Amygdala (tissue), 56 donors: ENCODE measurements around the gene IMPG2.

Experiments
- DNase-seq, 56 donors: peaks; one replicate each; lab custom pipeline; 2025; lab: John Stamatoyannopoulos, UW

Gene IMPG2

DNA sequence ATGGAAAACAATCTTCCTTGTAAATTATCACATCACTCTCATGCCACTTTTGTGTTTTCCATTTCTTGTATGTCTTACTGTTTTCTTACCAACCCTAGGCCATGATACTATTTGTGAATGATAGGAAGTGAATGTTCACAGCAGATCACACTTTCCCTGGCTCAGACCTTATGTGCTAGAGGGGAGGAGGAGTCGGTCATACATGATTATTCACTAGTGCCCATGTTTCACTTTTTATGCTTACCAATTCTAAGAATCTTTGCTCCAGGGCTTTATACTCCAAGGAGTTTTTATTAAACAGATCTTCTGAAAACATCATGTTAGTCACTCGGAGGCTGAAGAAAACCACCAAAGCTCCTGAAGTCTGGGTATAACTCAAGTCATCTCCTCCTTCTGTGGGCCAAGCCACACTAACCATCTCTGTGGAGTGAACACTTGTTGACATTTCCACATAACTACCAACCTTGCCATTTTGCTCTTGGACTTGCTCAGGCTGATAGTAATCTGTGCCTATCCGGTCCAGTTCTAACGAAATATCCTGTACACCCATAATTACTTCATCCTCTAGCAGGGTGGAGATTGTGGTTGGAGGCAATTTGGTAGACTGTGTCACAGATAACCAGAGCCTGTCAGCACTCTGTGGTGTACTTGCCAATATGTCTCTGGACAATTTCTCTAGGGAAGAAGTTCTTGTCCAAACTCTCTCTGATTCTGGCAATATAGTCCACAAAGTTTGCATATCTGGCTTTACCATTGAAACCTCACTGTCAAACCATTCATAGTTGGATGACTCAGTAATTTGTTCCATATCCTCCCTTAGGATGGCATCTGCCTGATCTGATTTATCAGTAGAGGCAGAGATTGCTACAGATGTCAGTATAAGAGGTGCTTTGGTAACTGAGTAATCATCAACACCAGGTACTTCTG lies 76.8 kb downstream of the IMPG2 start:
- no peak for DNase-seq

DNA sequence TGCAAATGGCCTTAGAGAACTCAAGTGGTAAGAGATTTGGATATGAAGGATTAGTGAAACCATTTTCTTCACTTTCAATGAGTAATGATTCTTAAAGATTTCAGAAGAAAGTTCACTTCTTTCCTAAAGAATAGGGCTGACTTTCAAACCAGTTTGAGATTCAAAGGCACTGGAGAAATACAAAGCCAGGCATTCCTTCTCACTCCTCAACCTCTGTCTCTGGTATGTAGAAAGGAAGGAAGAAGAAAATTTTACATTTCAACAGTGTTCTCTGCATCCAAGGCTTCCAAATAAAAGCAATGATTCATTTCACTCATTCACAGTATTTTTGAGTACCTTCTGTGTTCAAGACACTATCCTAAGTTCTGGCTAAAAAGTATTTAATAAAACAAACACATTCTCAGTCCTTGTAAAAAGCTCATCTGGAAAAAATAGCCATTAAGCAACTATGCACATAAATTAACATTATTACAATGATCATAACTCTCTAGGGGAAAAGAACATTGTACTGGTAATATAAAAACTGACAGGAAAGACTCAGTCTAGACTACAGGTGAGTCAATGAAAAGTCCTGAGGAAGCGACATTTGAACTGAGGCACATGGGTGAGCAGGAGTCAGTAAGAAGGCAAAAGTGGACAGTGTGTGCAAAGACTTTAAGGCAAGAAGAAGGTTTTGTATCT lies 79.5 kb downstream of the IMPG2 start:
- no peak for DNase-seq

DNA sequence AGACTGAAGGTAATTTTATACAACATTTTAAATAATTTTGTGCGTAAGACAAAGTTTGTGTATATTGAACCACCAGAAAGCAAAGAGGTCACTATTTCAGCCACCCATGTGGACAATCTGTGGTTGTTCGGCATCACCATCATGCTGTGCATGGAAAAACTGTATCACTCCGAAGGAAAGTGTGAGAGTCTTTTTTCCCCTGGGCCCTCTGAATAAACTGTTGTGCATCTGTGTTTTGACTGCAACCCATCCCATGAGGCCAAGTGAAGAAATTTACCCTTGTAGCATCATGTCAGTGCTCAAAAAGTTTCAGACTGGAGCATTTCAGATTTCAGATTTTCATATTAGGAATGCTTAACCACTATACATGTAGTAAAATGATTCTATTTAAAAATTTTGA lies 85.3 kb downstream of the IMPG2 start:
- no peak for DNase-seq

DNA sequence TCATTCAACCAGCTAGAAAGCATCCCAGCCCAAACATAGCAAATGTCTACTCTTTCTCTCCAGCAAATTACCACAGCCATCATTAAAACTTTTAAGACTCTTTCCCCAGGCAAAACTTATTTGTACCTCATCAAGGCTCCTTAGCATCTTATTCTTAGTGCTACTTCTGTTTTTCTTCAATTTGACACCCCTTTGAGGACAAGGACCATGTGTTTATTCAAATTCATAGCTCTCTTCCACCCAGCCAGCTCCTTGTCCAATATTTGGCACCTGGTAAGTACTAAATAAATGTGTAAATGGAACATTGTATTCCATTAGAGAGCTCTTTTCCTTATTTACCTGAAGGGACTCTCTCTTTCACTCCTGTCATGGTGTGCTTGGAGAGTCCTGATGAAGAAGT lies 89.8 kb downstream of the IMPG2 start:
- DNase-seq, result no peak

DNA sequence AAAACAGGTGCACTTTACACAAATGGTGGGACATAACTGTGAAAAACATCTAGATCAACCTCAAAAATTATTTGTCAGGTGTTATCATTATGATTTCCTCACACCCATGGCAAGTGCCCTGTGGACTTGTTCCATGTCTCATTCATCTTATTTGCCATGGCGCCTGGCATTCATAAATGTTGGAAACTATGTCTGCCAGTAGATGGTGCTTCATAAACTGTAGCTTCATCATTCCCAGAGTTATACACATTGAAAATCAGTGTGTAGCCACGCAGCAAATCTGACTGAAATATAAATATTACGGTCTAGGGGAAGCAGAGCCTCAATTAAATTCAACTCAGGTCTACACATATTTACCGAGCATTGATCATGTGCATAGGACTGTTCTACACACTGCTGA lies 90.7 kb downstream of the IMPG2 start:
- DNase-seq, result peak in 1 of 56 donors; percentile 3

DNA sequence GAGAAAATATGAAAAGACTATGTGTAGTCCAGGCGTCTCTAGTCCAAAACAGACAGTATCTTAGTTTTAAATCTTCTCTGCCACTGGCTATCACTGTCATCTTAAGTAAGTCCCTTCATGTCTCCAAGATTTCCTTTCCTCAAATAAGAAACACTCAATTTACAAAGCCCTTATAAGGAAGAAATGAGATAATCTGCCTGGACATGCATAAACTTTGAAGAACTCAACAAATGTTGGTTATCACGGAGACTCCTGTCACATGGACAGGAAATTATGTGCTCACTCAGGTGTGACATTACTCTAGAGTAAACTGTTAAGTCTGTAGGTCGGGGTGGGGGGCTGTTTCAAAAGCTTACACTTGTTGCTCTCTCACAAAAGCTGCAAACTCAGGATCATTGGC lies 91.9 kb downstream of the IMPG2 start:
- DNase-seq, result no peak

DNA sequence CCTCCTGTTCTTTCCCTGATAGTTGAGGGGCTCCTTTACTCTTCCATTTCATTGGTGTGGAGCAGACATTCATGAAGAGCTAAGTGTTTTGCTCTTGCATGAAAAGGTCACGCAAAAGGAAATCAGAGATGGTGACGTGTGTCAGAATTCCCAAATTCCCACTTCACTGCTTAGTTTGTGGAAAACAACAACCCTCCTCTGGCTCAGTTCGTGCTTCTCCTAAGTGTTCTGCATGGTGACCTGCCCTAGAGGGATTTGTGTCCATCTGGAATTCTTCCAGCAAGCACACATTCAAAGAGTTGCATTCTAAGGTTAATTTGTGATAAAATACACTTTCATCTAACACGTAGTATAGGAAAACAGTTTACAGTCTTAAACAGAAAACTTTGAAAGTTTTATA lies 95.6 kb downstream of the IMPG2 start:
- no peak for DNase-seq

DNA sequence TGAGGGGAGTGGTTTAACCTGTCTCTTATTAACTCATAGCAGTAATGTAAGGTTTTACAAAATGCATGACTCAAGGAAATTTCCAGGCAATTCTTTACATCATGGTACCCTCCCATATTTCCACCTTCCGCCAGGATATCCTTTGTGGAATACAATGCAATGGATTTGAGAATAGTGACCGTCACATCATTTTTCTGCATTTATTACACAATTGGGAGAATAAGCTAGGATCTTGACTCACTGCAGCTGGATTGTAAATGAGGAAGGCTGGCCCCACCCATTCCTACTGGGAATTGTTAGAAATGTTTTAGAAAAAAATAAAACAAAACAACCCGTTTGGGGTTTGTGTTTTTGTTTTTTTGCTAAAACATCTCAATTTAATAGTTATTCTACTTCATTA lies 97.4 kb downstream of the IMPG2 start:
- DNase-seq, result no peak

DNA sequence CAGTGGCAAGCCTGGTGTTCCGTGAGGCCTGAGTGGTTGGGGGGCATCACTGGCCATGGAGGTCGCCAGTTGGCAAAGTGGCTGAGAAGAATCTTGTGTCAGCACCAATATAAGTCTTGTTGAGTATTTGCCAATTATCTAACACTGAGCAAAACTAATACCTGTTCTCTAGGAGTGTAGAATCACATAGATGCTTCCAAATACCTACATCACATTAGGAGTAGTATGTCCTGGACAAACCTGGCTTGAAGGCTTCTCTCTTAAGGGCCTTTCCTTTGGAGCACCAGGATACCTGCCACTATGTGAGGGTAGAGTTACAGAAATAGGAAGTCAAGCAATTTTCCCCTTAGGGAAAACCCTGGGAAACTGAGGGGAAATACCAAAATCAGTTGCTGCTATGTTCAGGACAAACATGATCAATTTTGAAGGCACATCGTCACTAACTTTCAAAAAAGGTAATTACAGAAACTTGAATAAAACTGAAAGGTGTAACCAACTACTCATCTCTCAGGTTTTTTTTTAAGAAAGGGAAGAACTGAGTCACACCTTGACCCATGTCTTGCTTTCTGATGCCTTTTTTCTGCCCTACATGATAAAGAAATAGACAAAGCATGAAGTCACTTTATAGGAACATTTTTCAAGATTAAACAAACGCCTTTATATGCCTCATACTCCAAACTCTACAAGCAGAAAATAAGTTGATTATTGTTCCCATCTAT lies 100.4 kb downstream of the IMPG2 start:
- no peak for DNase-seq

DNA sequence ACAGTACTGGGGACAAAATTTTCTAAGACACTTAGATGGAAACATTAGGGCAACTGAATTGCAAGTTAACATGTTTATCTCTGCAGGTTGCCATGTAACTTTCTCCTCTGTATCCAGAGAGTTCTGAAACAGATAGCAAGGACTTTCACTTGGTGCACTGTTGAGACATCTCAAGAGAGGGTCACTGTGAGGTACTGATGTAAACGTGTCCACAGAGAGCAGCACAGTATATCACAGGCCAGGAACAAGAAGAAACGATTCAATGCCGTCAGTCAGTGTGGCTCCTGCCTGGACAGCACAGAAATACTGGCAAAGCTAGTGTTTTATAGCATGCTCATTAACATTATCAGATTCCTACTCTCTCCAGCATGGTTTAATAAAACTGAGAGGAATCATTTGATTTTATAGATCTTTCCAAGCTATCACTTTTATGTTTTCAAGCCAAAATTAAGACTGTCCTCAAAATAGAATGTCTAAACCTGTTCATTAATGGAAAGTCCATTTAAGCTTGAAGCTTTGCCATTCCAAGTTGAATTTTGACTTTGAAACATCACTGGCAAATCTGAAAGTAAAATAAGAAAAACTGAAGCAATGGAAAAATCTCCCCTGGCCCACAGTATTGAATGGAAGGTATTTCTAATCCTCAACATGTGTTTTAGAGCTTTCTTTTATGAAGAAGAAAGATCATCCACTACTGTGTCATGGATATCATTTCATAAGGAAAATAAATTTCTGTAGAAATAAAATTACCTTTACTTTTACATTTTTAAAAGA lies 102.7 kb downstream of the IMPG2 start:
- DNase-seq, result no peak

DNA sequence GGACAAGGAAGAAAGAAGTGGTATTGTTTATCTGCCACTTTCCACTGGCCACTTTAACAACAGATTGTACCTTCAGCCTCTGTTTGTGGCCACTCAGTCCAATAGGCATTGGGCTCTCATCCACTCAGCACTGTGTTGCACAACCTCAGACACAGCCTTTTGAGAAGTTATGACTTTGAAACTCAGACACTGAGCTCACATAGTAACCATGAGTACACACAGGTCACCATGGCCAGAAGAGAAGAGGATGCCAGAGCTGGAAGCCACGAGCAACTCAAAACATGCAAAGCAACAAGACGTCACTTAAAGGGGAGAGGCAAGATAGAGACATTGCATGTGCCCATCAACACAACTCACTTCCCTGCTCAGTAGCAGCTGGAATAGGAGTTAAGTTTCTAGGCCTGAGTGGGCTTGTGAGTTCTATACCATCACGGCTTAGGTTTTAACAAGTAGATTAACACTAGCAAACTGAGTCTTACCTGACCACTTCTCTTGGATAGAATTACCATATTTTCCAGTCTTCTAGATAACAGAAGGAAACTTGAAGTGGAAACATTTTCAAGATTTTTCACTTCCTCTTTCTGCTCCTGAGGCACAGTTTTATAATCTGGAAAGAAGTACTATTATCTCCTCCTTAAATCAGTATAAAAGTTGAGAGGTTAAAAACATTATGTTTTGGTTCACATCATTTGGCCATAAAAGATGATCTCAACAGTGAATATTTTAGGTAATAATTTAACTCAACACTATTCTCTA lies 103.5 kb downstream of the IMPG2 start:
- no peak for DNase-seq

DNA sequence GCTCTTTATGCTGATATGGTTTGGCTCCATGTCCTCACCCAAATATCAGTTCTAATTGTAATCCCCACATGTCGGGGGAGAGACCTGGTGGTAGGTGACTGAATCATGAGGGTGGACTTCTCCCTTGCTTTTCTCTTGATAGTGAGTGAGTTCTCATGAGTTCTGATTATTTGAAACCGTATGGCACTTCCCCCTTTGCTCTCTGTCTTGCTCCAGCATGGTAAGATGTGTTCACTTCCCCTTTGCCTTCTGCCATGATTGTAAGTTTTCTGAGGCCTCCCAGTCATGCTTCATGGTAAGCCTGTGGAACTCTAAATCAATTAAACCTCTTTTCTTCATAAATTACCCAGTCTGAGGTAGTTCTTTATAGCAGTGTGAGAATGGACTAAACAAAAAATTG lies 107.6 kb downstream of the IMPG2 start:
- DNase-seq, result no peak

DNA sequence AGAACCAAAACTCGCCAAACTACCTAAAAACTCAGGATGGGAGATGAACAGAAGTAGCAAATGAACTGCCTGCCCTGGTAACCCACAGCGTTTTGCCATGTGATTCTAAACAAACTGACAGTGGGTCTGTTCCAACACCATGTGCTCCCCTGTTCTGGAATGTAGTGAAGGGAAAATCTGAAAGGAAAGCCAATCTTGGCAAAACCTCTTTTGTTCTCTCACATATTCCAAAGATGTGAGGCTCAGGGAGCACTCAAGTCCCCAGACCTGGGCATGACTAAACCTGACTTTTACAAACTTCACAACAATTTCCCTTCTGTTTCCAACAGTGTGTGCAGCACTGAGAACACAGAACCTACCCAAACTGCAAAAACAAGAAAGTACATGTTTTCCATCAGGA lies 116.1 kb downstream of the IMPG2 start:
- peak in 2 of 56 donors; percentile 1 to 5 for DNase-seq

DNA sequence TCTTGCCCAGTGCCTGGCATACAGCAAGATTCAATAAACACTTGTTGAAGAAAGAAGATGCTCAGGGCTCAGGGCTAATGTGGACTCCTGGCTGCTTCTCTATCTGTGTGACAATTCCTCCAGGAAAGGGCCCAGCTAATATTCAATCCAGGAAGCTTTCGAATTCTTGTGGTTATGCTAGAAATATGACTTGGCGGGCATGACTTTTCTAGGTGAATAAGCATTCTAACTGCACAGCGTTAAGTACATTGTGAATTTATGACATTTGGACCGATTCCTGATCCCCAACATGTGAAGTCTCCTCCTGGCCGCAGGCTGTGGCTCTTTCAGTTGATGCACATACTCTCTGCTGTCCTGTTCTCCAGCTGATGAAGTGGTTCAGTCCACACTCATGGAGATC lies 117.0 kb downstream of the IMPG2 start:
- DNase-seq, result no peak

DNA sequence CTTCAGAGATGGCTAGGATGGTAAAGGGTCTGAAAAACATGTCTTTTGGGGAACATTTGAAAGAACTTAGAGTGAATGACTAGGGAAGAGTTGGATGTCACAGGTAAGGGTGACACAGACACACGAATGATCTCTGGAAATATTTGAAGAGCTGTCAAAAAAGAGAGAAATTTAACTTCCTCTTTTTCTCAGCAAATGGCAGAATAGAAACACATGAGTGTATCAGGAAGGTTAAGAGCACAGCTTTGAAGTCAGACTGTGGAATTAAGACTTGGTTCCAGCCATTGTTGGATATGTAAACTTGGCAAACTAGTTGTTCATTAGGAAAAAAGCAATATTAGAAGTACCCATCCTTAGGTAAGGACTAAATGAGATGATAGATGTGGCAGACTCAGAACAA lies 117.7 kb downstream of the IMPG2 start:
- no peak for DNase-seq

DNA sequence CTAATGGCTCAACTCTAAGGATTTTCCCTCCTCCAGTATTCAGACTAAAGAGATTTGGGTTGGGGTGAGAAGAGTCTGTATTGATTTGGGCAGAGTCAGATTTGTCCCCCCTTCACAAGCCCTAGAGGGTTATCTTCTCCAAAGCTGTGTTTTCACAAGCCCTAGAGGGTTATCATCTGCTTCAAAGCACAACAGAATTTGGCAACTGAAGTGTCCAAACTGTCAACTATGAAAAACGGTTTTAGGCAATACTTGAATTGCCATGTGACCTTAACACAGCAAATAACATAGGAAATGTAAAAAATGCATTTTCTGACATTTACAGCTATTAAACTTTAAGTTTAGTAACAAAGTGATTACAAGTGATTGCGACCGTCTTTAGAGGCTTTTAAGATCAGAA lies 119.9 kb downstream of the IMPG2 start:
- no peak for DNase-seq

DNA sequence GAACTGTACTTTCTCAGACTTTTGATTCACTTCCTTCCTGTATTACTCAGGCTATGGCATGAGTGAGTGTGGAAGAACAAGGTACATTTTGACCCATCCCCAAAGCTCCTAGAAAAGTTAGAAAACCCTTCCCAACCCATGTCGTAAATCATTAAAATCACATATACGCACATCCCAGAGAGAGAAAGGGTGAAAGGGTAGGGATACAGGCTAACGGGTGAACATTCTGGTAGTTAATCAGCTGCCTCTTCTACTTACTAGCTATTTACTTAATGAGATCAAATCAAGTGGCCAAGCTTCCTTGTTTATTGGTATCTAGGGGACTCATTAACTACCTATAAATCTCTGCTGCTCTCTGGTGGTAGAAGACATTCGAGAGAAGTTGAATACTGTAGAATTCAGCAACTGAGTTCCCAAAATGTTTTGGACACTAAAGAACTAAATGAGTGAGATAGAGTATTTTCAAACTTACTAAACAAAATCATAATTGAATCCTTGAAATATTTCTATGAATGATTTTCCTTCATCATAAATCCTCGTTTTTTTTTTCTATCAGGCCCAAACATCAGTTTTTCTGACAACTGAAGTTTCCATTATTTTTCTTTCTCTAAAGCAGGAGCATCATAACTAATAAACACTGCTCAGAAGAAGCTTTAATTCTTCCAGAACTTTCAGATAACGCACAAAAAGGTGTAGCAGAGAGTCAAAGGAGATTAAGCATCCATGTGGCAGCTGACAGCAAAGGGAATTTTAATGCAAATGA lies 124.2 kb downstream of the IMPG2 start:
- DNase-seq, result no peak

DNA sequence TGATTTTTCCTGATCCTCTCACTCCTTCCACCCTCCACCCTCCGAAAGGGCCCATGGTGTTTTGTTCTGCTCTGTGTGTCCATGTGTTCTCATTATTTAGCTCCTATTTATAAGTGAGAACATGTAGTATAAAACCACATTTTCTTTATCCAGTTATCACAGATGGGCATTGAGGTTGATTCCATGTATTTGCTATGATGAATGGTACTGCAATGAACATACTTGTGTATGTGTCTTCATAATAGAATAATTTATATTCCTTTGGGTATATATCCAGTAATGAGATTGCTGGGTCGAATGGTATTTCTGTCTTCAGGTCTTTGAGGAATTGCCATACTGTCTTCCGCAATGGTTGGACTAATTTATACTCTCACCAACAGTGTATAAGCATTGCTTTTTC lies 126.0 kb downstream of the IMPG2 start:
- DNase-seq, result no peak

DNA sequence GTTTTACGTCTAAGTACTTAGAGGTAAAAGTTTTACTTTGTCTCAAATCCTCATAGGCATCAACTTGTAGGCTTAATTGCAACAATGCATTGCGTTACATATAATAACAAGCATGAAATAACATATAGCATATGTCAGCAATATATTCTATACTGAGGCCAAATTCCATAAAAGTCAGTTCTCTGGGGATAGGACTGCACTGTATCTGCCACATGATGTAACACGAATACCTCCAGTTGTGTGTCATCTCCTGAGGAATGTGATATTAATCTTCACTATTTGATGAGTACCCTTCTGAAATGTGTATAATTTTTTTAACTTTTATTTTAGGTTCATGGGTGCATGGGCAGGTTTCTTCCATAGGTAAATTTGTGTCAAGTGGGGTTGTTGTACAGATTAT lies 126.4 kb downstream of the IMPG2 start:
- DNase-seq, result no peak
